HEK293 (cell line): ENCODE measurements around the gene NTN3.

Experiments used
- CTCF ChIA-PET: fragments of 350-600 bp; formaldehyde crosslinking; extraction: SDS; loops from one replicate; lab custom pipeline; 2021; ENCODE audit warnings: antibody characterized with exemption; lab: Yijun Ruan, JAX
- POLR2A ChIA-PET: fragments of 300-600 bp; formaldehyde crosslinking; extraction: SDS; loops from one replicate; lab custom pipeline; 2020; ENCODE audit warnings: antibody characterized with exemption, inconsistent platforms; lab: Yijun Ruan, JAX
- H3K27ac ChIP-seq: fragments of 200-500 bp; sonication (Bioruptor generic); 2 replicates; pipeline ENCODE4 v1.5.1; 2014; ENCODE audit warnings: low read depth, low read length, control low read depth, inconsistent platforms; ENCODE audit errors: extremely low read depth
- H3K36me3 ChIP-seq, 2 experiments: fragments of 200-500 bp in 1 of 2; sonication (Bioruptor generic) in 1 of 2; 1 replicate in 1 of 2; 2 replicates in 1 of 2; pipeline ENCODE4 v1.5.1; 2014 to 2017; ENCODE audit warnings: inconsistent platforms in 2 of 2, low read length in 2 of 2; ENCODE audit not compliant: control insufficient read depth in 2 of 2, insufficient read depth in 1 of 2
- H3K4me1 ChIP-seq: fragments of 200-500 bp; sonication (Bioruptor generic); 2 replicates; pipeline ENCODE4 v1.5.1; 2014; ENCODE audit warnings: mild to moderate bottlenecking, low read length, inconsistent platforms; ENCODE audit not compliant: control insufficient read depth, insufficient read depth
- H3K4me3 ChIP-seq: 2 replicates; pipeline ENCODE4 v1.5.1; 2011; ENCODE audit warnings: low read depth, mild to moderate bottlenecking, control low read depth, low read length, moderate library complexity
- H3K9me3 ChIP-seq: fragments of 200-500 bp; sonication (Bioruptor generic); 2 replicates; pipeline ENCODE4 v1.5.1; 2014; ENCODE audit warnings: low read depth, low read length, inconsistent platforms; ENCODE audit not compliant: control insufficient read depth, insufficient read depth
- EGR2 ChIP-seq: fragments of 450-650 bp; formaldehyde crosslinking; IDR thresholded peaks from 2 replicates; pipeline ENCODE4 v1.5.1; 2016; ENCODE audit warnings: low read depth, missing biosample characterization, missing genetic modification characterization
- FEZF1 ChIP-seq: fragments of 450-650 bp; formaldehyde crosslinking; IDR thresholded peaks from 2 replicates; pipeline ENCODE4 v1.5.1; 2016; ENCODE audit warnings: missing biosample characterization, missing genetic modification characterization
- GLIS1 ChIP-seq: fragments of 450-650 bp; formaldehyde crosslinking; IDR thresholded peaks from 2 replicates; pipeline ENCODE4 v1.5.1; 2016; ENCODE audit warnings: missing biosample characterization, missing genetic modification characterization
- KLF1 ChIP-seq: fragments of 450-650 bp; formaldehyde crosslinking; IDR thresholded peaks from 2 replicates; pipeline ENCODE4 v1.5.1; 2016; ENCODE audit warnings: missing biosample characterization, missing genetic modification characterization
- MZF1 ChIP-seq: fragments of 450-650 bp; formaldehyde crosslinking; IDR thresholded peaks from 2 replicates; pipeline ENCODE4 v1.5.1; 2017; ENCODE audit warnings: missing biosample characterization, missing genetic modification characterization, borderline replicate concordance
- PRDM1 ChIP-seq: fragments of 450-650 bp; formaldehyde crosslinking; IDR thresholded peaks from 2 replicates; pipeline ENCODE4; 2016; ENCODE audit warnings: missing biosample characterization, missing genetic modification characterization
- SP2 ChIP-seq: fragments of 450-650 bp; formaldehyde crosslinking; IDR thresholded peaks from 2 replicates; pipeline ENCODE4 v1.5.1; 2016; ENCODE audit warnings: missing biosample characterization, missing genetic modification characterization
- ZBTB6 ChIP-seq: fragments of 450-650 bp; formaldehyde crosslinking; IDR thresholded peaks from 2 replicates; pipeline ENCODE4 v1.5.1; 2017; ENCODE audit warnings: missing biosample characterization, missing genetic modification characterization
- ZFHX2 ChIP-seq: fragments of 450-650 bp; formaldehyde crosslinking; conservative IDR thresholded peaks from 2 replicates; pipeline ENCODE4 v1.5.1; 2016; ENCODE audit warnings: missing biosample characterization, missing genetic modification characterization
- ZNF114 ChIP-seq: fragments of 450-650 bp; formaldehyde crosslinking; IDR thresholded peaks from 2 replicates; pipeline ENCODE4 v1.5.0; 2017; ENCODE audit warnings: missing biosample characterization, missing genetic modification characterization
- ZNF121 ChIP-seq: fragments of 450-650 bp; formaldehyde crosslinking; IDR thresholded peaks from 2 replicates; pipeline ENCODE4 v1.5.1; 2016; ENCODE audit warnings: missing biosample characterization, missing genetic modification characterization
- ZNF280D ChIP-seq: fragments of 450-650 bp; formaldehyde crosslinking; IDR thresholded peaks from 2 replicates; pipeline ENCODE4 v1.5.1; 2016; ENCODE audit warnings: missing biosample characterization, missing genetic modification characterization
- ZNF473 ChIP-seq: fragments of 450-650 bp; formaldehyde crosslinking; IDR thresholded peaks from 2 replicates; pipeline ENCODE4 v1.5.1; 2017; ENCODE audit warnings: missing biosample characterization, missing genetic modification characterization
- ZNF600 ChIP-seq: fragments of 450-650 bp; formaldehyde crosslinking; IDR thresholded peaks from 2 replicates; pipeline ENCODE4 v1.5.1; 2016; ENCODE audit warnings: missing biosample characterization, missing genetic modification characterization
- TF ChIP-seq, protein P1 (sequence below): fragments of 450-650 bp; formaldehyde crosslinking; IDR thresholded peaks from 2 replicates; pipeline ENCODE4 v1.5.1; 2017; ENCODE audit warnings: missing biosample characterization, missing genetic modification characterization
- TF ChIP-seq, protein P2 (sequence below): fragments of 450-650 bp; formaldehyde crosslinking; IDR thresholded peaks from 2 replicates; pipeline ENCODE4 v1.5.1; 2016; ENCODE audit warnings: missing biosample characterization, missing genetic modification characterization

The NTN3 gene

GRCh38 chr16:2485811-2486507 is 14.9 kb downstream of the NTN3 start:
- Histone ChIP-seq H3K4me1 (no peaks in the 10 kb centered on the region; the same call in 1 of the 2 replicates), H3K36me3 (peaks cover 0 to 8% of the 10 kb centered on the region in 2 experiments; a peak in 1 of 3 replicates), H3K9me3 (no peaks in the 10 kb centered on the region), H3K27ac (no peak overlapping the region), H3K4me3 (no peak overlapping the region)
- ChIA-PET CTCF (interaction anchor here (0.7 to 0.8 kb wide), 2 partner anchors 26 to 292 kb away, joined by 3 to 4 read pairs; no protein-coding TSS in a partner anchor), POLR2A (no interaction called here)
- no peak for TF ChIP-seq ZNF280D (tag by site-specific recombination)
- TF ChIP-seq FEZF1 (tag by site-specific recombination) = no peak
- no peak for TF ChIP-seq ZNF114 (tag by site-specific recombination)
- no peak for TF ChIP-seq PRDM1 (tag by site-specific recombination)
- peak; percentile 60 for TF ChIP-seq KLF1 (tag by site-specific recombination)

DNA sequence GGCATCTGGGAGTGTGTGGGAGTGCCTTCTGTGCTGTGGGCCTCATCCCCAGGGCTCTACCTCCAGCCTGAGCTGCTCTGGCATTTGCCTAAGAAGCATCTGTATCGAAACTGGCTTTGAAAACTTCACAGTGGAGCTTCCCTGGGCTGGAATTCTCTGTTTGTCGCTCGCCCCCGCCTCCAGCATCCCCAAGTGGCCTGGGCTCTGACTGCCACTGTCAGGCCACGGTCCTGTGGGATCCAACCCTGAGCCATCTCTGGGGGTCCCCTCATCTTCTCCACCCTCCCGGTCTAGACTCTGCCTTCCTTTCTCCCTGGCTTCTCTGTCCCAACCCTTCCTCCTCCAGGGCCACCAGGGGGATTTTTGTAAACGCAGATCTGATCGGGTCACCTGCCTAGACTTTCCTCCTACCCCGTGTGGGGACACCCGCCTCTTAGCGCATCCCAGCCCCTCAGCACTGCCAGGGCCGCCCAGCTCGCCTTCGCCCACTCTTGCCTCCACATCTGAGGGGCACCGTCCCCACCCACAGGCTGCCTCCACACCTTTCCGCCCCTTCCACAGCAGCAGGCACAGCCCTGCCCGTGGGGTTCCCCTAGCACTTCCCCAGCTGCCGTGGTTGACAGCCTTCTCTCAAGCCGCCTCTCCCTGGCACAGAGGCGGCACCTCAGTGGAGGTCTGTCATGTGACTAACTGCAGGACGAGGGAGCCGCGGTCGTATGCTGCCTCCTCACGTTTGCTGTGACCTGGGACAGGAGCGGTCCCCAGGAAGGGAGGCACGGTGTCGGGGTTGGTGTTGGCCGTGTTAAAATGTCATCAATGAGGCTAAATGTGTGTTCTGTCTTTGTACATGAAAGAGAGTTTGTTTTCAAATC is 15.8 kb downstream of the NTN3 start:
- Histone ChIP-seq H3K36me3 (peaks cover 0 to 8% of the 10 kb centered on the region in 2 experiments; a peak in 2 of 3 replicates), H3K27ac (no peak overlapping the region), H3K4me1 (no peaks in the 10 kb centered on the region; the same call in 1 of the 2 replicates), H3K9me3 (no peaks in the 10 kb centered on the region)
- POLR2A ChIA-PET = no interaction called here
- TF ChIP-seq EGR2 = peak; percentile 95
- TF ChIP-seq SP2 (tag by site-specific recombination) = 0 out of 2 replicates have a peak, but pooled peaks have one; percentile 5
- TF ChIP-seq ZFHX2 = peak; percentile 96
- 0 out of 2 replicates have a peak, but pooled peaks have one; percentile 11 for TF ChIP-seq GLIS1 (tag by site-specific recombination)
- no peak for TF ChIP-seq ZNF473 (tag by site-specific recombination)
- no peak for TF ChIP-seq ZNF121 (tag by site-specific recombination)
- no peak for TF ChIP-seq MZF1 (tag by site-specific recombination)
- TF ChIP-seq, all 188 proteins: peak for 4
- CTCF ChIA-PET = interaction anchor here (0.8 kb wide), 1 partner anchor 25 kb away, joined by 4 read pairs; no protein-coding TSS in a partner anchor
- no peak overlapping the region for H3K4me3 ChIP-seq

DNA sequence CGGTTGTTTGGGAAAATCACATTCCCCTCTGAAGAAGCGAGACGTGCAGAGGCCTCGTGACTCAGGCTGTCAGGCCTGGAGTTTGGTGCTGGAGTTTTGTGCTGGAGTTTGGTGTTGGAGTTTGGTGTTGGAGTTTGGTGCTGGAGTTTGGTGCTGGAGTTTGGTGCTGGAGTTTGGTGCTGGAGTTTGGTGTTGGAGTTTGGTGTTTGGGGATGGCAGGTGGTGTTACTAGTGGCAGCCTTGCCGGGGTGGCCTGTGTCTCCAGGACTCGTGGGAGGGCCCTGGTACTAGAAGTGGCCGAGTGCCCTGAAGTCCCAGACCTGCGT is 16.4 kb downstream of the NTN3 start:
- TF ChIP-seq ZBTB6 (peak; percentile 30; the same call in 1 of the 2 replicates), ZNF600 (tag by site-specific recombination) (peak; percentile 99), PRDM1 (tag by site-specific recombination) (no peak)
- TF ChIP-seq, protein P1, sequence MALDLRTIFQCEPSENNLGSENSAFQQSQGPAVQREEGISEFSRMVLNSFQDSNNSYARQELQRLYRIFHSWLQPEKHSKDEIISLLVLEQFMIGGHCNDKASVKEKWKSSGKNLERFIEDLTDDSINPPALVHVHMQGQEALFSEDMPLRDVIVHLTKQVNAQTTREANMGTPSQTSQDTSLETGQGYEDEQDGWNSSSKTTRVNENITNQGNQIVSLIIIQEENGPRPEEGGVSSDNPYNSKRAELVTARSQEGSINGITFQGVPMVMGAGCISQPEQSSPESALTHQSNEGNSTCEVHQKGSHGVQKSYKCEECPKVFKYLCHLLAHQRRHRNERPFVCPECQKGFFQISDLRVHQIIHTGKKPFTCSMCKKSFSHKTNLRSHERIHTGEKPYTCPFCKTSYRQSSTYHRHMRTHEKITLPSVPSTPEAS (tag by site-specific recombination) = no peak
- TF ChIP-seq, protein P2, sequence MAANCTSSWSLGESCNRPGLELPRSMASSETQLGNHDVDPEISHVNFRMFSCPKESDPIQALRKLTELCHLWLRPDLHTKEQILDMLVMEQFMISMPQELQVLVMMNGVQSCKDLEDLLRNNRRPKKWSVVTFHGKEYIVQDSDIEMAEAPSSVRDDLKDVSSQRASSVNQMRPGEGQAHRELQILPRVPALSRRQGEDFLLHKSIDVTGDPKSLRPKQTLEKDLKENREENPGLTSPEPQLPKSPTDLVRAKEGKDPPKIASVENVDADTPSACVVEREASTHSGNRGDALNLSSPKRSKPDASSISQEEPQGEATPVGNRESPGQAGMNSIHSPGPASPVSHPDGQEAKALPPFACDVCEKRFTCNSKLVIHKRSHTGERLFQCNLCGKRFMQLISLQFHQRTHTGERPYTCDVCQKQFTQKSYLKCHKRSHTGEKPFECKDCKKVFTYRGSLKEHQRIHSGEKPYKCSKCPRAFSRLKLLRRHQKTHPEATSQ (tag by site-specific recombination) = no peak
- H3K4me1 ChIP-seq = no peaks in the 10 kb centered on the region; the same call in 1 of the 2 replicates
- H3K4me3 ChIP-seq = no peak overlapping the region
- H3K27ac ChIP-seq = no peak overlapping the region
- no peaks in the 10 kb centered on the region for H3K9me3 ChIP-seq
- H3K36me3 ChIP-seq = peaks cover 0 to 8% of the 10 kb centered on the region in 2 experiments; a peak in 2 of 3 replicates
- ChIA-PET POLR2A (no interaction called here), CTCF (interaction anchor here (2.4 kb wide), 1 partner anchor 14 kb away, joined by 24 read pairs; no protein-coding TSS in a partner anchor)
